Endometrium (tissue), 2 donors: ENCODE measurements around the gene PLS3.
"Not testable (repeated sequence)": the region's sequence is repeated elsewhere in the genome, so short reads cannot be mapped to it uniquely, and the experiment has no call there.

Experiments
- FAIRE-seq: peaks from 2 replicates; lab custom pipeline; 2012; peaks lifted over from hg19 to GRCh38; lab: Jason Lieb, UNC
- donor health status: control.
- donor health status: control.

PLS3 gene

GRCh38 chrX:115560978-115561604 is at the start of gene PLS3:
PLS3 (plus strand) TSS chrX:115561174; CDS start chrX:115610251, 49,077 bp downstream.
- no peak for FAIRE-seq

GRCh38 chrX:115518113-115518512 is 42.9 kb upstream of the PLS3 start:
- FAIRE-seq = no peak

GRCh38 chrX:115521741-115522140 is 39.2 kb upstream of the PLS3 start:
- FAIRE-seq = no peak

GRCh38 chrX:115522952-115523351 is 38.0 kb upstream of the PLS3 start:
- no peak for FAIRE-seq

- no peak for FAIRE-seq
Measured at GRCh38 chrX:115525486-115525885, 35.5 kb upstream of the PLS3 start.

GRCh38 chrX:115531818-115532403 is 29.1 kb upstream of the PLS3 start:
- no peak for FAIRE-seq

- FAIRE-seq = no peak
Measured at GRCh38 chrX:115533485-115533884, 27.5 kb upstream of the PLS3 start.

GRCh38 chrX:115534383-115534782 is 26.6 kb upstream of the PLS3 start:
- no peak for FAIRE-seq

- FAIRE-seq = no peak
Measured at GRCh38 chrX:115535421-115535820, 25.6 kb upstream of the PLS3 start.

- FAIRE-seq = no peak
Measured at GRCh38 chrX:115535844-115536243, 25.1 kb upstream of the PLS3 start.

- no peak for FAIRE-seq
Measured at GRCh38 chrX:115539841-115540240, 21.1 kb upstream of the PLS3 start.

GRCh38 chrX:115541045-115541444 is 19.9 kb upstream of the PLS3 start:
- FAIRE-seq = not testable (repeated sequence)

- FAIRE-seq = no peak
Measured at GRCh38 chrX:115547448-115547847, 13.5 kb upstream of the PLS3 start.

GRCh38 chrX:115549008-115549407 is 12.0 kb upstream of the PLS3 start:
- FAIRE-seq = no peak

- no peak for FAIRE-seq
Measured at GRCh38 chrX:115553171-115553570, 7.8 kb upstream of the PLS3 start.

- FAIRE-seq = no peak
Measured at GRCh38 chrX:115559672-115560071, 1.3 kb upstream of the PLS3 start.

- no peak for FAIRE-seq
Measured at GRCh38 chrX:115560211-115560977, 580 bp upstream of the PLS3 start.

- no peak for FAIRE-seq
Measured at GRCh38 chrX:115561605-115562479, 868 bp downstream of the PLS3 start.

- FAIRE-seq = no peak
Measured at GRCh38 chrX:115562480-115562847, 1.5 kb downstream of the PLS3 start.

- no peak for FAIRE-seq
Measured at GRCh38 chrX:115563633-115564162, 2.7 kb downstream of the PLS3 start.

- FAIRE-seq = no peak
Measured at GRCh38 chrX:115564243-115564642, 3.3 kb downstream of the PLS3 start.

- no peak for FAIRE-seq
Measured at GRCh38 chrX:115565888-115566287, 4.9 kb downstream of the PLS3 start.
